Measurements from ENCODE around the gene TSPAN14.

The TSPAN14 gene

GRCh38 chr10:80462981-80463741 lies 9.1 kb downstream of the TSPAN14 start:
- H3K4me3 ChIP-seq (ENCODE audit: low read depth, low read length) = no peak overlapping the region
- TF ChIP-seq CTCF (IDR thresholded peaks at IDR 0.05; ENCODE audit: low read depth, low read length) = no peak
- DNase-seq (ENCODE audit: low read depth, low spot score) = peak; percentile 60
- in situ Hi-C loops (cut with HindIII; ENCODE audit: low sequenced_read_pairs) = no loop called here

- in situ Hi-C loops (cut with HindIII; ENCODE audit: low sequenced_read_pairs) = no loop called here
- H3K4me3 ChIP-seq (ENCODE audit: low read depth, low read length) = no peak overlapping the region
- no peak for DNase-seq (ENCODE audit: low read depth, low spot score)
- TF ChIP-seq CTCF (IDR thresholded peaks at IDR 0.05; ENCODE audit: low read depth, low read length) = no peak
Observed at GRCh38 chr10:80463868-80464267, 9.8 kb downstream of the TSPAN14 start.

GRCh38 chr10:80464557-80465450 lies 10.7 kb downstream of the TSPAN14 start:
- TF ChIP-seq CTCF (IDR thresholded peaks at IDR 0.05; ENCODE audit: low read depth, low read length) = no peak
- no peak overlapping the region for H3K4me3 ChIP-seq (ENCODE audit: low read depth, low read length)
- in situ Hi-C loops (cut with HindIII; ENCODE audit: low sequenced_read_pairs) = no loop called here
- DNase-seq (ENCODE audit: low read depth, low spot score) = peak; percentile 41

- in situ Hi-C loops (cut with HindIII; ENCODE audit: low sequenced_read_pairs) = no loop called here
- TF ChIP-seq CTCF (IDR thresholded peaks at IDR 0.05; ENCODE audit: low read depth, low read length) = no peak
- H3K4me3 ChIP-seq (ENCODE audit: low read depth, low read length) = no peak overlapping the region
- DNase-seq (ENCODE audit: low read depth, low spot score) = no peak
Observed at GRCh38 chr10:80465451-80465835, 11.3 kb downstream of the TSPAN14 start.

GRCh38 chr10:80465839-80466590 lies 11.9 kb downstream of the TSPAN14 start:
- H3K4me3 ChIP-seq (ENCODE audit: low read depth, low read length) = no peak overlapping the region
- in situ Hi-C loops (cut with HindIII; ENCODE audit: low sequenced_read_pairs) = no loop called here
- TF ChIP-seq CTCF (IDR thresholded peaks at IDR 0.05; ENCODE audit: low read depth, low read length) = no peak
- DNase-seq (ENCODE audit: low read depth, low spot score) = no peak

- no peak for TF ChIP-seq CTCF (IDR thresholded peaks at IDR 0.05; ENCODE audit: low read depth, low read length)
- no peak for DNase-seq (ENCODE audit: low read depth, low spot score)
- no peak overlapping the region for H3K4me3 ChIP-seq (ENCODE audit: low read depth, low read length)
- in situ Hi-C loops (cut with HindIII; ENCODE audit: low sequenced_read_pairs) = no loop called here
Observed at GRCh38 chr10:80466724-80467326, 12.7 kb downstream of the TSPAN14 start.
